ENCODE measurements around the gene POLR2L.

The POLR2L gene

DNA sequence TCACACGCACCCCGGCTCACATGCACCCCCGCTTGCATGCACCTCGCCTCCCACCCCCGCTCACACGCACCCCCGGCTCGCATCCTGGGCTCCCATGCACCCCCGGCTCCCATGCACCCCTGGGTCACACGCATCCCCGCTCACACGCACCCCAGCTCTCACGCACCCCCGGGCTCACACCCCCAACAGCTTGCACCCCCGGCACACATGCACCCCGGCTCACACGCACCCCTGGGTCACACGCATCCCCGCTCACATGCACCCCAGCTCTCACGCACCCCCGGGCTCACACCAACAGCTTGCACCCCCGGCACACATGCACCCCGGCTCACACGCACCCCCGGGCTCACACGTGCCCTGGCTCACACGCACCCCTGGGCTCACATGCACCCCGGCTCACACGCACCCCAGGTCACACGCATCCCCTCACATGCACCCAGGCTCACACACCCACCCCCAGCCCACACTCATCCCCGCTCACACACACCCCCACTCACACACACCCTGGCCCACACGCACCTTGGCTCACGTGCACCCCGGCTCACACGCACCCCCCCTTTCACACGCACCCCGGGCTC, 16.5 kb upstream of the POLR2L start:
- intact Hi-C loops (cut with DNase I), result loop anchor here (10.0 kb wide), 1 partner anchor 196 kb away; no protein-coding TSS in a partner anchor
- peak in 5 of 42 donors; percentile 21 to 63 (median 42) for DNase-seq

DNA sequence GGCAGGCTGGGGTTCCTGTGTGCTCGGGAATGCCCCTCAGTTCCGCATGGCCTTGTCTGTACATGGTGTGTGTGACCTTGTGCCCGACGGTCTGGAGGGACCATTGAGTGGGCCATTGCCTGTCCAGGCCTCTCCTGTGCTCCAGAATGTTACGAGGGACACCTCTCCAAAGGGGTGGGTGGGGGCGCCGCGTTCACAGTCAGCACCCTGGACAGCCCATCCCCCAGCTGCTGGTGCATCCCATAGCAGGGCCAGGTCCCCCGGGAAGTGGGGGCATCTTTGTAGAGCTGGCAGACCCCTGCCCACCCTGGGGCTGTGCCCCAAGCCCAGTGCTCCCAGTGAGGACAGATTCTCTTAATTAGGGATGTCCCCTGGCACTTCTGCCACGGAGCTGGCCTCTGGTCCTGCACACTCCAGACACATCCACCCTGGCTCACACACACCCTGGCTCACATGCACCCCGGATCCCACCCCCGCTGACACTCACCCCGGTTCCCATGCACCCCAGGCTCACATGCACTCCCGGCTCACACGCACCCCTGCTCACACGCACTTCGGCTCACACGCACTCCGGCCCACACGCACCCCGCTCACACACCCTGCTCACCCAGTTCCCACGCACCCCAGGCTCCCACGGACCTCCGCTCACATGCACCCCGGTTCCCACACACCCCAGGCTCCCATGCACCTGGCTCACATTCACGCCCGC, 15.9 kb upstream of the POLR2L start:
- peak in 9 of 42 donors; percentile 27 to 61 (median 33) for DNase-seq
- intact Hi-C loops (cut with DNase I), result loop anchor here (10.0 kb wide), 1 partner anchor 197 kb away; no protein-coding TSS in a partner anchor

DNA sequence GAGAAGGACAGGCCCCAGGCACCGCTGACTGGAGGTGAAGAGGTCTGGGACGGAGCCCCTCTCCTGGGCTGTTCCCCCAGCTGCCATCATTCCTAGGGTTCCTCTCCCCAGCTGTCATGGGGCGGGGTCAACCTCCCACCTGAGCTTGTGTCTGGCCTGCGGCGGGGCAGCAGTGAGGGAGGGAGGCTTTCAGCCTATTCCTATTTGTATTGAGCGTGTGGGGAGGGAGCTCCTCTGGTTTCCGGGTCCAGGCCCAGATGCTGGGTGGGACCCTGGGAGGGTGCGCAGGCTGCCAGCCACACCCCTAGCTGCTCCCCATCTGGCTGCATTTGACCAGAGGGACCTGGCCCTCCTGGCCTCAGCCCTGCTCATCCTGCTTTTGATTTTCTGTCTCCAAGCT, 14.1 kb upstream of the POLR2L start:
- intact Hi-C loops (cut with DNase I), result loop anchor here (10.0 kb wide), 1 partner anchor 198 kb away; no protein-coding TSS in a partner anchor
- no peak for DNase-seq

DNA sequence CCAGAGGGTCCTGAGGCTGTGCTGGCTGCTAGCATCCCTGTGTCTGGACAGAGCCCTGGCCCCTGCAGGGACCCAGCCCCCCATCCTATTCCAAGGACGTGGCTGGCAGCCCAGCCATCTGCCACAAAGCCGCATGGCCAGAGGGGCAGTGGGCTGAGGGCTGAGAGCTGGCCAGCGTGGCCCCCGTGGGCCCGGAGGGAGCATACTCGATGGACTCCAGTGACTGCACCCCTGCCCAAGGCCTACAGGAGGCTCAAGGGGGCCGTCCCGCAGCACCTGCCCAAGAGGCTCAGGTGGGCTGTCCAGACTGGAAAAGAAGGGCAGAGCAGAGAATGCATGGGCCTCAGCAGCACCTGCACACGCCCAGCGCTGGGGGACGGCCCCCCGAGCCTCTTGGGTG, 13.5 kb upstream of the POLR2L start:
- intact Hi-C loops (cut with DNase I), result loop anchor here (10.0 kb wide), 1 partner anchor 199 kb away; no protein-coding TSS in a partner anchor
- DNase-seq, result no peak

DNA sequence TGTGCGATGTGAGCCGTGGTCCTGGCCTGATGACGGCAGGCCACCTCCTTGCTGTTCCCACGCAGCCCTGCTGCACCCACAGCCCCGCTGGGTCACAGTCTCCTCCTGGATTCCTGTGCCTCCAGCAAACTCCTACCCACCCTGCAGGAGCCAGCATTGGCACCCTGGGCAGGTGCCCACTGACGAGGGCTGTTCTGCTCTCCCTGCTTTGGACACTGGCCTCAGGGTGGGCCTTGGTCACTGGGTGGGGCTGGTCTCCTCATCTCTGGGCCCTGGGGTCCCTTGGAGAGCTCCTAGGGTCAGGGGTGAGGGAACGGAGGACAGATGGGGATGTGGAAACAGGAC, 13.0 kb upstream of the POLR2L start:
- no peak for DNase-seq
- intact Hi-C loops (cut with DNase I), result loop anchor here (10.0 kb wide), 1 partner anchor 199 kb away; no protein-coding TSS in a partner anchor

DNA sequence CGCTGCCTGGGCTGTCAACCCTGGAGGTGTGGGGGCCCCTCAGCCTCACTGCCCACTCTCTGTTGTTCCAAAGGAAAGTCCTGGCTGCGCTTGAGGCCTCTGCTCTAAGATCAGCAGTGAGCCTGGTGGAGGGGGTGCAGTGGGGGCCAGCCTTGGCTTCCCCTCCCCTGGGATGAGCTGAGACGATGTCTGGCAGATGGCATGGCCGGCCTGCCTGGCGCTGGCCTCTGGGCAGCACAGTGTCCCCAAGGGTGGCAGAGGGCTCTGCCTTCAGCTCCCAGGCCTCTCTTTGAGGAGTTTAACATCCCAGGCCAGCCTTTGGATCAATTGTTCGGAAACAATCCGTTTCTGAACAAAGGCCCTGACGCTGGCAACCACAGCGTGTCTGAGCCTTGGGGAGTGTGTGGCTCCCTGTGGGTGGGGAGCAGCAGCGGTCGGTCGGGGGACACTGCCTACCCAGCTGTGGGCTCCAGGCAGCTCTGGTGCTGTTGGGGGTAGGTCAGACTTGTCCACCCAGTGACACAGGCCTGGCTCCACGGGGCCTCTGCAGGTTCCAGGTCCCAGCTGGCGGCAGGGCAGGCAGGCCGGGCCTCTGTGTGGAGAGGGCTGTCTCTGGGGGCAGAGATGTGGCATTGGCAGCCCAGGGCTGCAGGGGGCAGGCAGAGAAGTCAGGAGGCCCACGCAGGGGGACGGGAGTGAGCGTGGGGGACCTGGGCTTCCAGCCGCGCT, 12.4 kb upstream of the POLR2L start:
- intact Hi-C loops (cut with DNase I), result loop anchor here (10.0 kb wide), 1 partner anchor 200 kb away; no protein-coding TSS in a partner anchor
- DNase-seq, result no peak

DNA sequence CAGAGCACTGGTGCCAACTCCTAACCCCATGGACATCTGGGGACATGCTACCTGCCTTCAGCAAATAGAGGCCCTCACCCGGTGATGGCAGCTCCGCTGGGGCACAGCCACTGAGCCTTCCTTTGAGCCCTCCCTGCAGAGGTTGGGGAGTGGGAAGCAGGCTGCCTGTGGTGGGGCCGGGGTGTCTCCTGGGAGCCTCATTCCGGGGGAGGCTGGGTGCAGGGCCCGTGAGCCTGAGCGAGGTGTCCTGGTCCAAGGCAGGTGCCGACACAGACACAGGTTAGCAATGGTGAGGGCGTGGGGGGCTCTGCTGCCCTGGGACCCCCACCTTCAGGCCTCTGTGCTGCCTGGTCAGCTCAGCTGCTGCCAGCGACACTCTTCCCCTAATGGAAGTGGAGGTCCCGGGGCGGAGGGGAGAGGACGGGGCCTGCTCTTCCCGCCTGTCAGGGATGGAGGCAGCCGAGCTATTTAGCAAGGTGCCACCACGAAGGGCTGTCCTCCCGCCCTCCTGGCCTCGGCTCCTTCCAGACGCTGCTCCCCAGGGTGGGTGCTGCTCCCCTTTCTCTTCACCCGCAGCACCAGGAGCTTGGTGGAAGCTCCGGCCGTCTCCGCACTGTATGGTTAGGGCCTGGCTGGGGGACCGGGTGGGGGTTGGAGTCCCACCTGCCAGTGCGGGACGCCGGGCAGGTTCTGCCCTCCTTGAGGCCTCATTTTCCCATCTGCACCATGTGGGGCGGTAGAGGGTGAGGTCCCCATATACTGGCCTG, 11.5 kb upstream of the POLR2L start:
- intact Hi-C loops (cut with DNase I), result loop anchor here (10.0 kb wide), 1 partner anchor 201 kb away; no protein-coding TSS in a partner anchor
- no peak for DNase-seq

DNA sequence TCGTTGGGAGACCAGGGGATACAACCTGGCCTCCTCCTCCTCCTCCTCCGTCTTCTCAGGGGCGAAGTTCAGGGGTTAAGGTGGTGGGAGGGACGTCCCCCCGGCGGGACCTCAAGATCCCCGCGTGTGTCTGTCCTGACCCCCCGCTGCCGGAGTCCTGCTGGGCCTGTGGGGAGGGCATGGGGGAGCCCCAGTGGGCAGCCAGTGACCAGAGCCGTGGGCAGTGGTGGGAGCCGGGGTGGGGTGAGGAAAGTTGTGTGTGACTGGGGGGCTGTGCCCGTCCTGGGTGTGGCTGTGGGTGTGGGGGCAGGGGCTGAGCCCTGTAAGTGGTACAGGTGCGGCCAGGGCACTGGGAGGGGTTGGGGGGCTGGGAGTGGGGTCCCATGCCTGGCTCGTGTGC, 10.4 kb upstream of the POLR2L start:
- no peak for DNase-seq
- intact Hi-C loops (cut with DNase I), result loop anchor here (10.0 kb wide), 1 partner anchor 202 kb away; no protein-coding TSS in a partner anchor

DNA sequence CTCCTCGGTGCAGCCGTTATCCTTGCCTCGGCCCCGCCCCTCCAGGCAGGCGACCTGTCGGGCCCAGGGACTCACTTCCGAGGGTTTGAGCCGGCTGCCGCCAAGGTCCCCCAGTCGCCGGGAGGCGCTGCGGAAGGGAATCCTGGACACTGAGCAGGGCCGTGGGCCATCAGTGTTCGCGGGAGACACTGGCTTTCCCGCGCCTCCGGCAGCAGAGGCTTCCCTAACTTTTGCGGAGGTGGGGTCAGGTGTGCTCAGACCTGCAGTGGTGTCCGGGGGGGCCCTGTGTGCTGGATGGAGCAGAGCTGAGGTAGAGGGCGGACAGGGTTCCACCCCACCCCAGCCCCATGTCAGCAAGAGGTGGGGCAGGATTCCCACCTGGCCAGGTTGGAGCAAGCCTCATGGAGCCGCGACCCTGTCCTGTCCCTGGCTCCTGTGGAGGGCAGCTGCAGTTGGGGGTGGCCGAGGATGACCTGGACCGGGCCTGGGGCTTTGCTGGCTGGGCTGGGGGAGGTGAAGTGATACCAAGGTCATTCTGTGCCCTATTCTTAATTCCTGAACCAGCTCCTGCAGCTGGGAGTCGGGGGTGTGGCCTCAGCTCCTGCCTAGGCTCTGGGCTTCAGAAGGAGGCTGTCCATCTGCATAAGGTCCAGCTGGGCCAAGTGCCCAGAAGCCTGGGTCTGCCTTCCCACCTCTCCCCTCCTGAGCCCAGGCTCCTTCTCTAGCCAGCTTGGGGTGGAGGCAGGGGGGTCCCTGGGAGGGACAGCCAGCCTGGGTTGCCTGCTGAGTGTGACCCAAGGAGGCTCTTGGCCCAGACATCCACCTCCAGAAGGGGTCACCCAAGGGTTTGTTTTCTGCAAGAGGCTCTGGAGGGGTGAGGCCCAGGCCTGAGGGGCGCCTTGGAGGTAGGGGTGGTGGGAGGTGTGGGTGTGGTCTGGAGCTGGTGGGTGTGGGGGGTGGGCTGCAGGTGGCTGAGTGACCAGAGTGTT, 8.7 kb upstream of the POLR2L start:
- intact Hi-C loops (cut with DNase I), result loop anchor here (10.0 kb wide), 1 partner anchor 204 kb away; no protein-coding TSS in a partner anchor
- DNase-seq, result no peak

DNA sequence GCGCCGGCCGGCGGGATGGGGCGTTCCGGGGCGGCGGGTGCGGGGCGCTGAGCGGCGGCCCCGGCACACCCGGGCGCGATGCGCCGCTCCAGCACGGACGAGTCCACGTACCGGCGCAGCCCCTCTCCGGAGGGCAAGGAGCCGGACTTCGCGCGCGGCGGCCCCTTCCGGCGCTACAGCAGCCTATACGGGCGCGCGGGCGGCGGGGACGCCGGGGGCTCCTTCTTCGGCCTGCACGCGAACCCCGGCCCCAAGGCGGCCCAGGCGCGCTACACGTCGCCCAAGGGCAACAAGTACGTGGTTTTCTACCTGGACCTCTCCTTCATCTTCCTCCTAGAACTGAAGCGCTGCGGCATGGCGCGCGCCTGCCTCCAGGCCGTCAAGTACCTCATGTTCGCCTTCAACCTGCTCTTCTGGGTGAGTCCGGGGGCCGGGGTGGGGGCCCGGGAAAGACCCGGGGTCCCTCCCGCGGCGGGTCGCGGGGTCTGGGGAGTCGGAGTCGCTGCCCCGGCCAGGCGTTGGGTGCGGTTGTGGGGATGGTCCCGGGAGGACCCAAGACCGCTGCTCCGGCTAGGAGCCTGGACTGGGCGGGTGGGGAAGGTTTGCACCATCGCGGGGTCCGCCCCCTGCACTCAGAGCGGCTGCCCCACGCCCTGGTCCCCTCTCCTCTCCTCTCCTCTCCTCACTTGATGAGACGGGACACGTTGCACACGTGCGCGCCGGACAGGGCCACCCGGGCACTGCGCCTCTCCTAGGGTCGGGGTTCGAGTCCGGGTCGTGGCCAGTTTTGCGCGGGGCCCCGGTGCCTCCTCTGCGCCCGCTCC, 7.8 kb upstream of the POLR2L start:
- DNase-seq, result no peak
- intact Hi-C loops (cut with DNase I), result loop anchor here (10.0 kb wide), 2 partner anchors 75 to 205 kb away; partner anchors contain the start of gene AP2A2

DNA sequence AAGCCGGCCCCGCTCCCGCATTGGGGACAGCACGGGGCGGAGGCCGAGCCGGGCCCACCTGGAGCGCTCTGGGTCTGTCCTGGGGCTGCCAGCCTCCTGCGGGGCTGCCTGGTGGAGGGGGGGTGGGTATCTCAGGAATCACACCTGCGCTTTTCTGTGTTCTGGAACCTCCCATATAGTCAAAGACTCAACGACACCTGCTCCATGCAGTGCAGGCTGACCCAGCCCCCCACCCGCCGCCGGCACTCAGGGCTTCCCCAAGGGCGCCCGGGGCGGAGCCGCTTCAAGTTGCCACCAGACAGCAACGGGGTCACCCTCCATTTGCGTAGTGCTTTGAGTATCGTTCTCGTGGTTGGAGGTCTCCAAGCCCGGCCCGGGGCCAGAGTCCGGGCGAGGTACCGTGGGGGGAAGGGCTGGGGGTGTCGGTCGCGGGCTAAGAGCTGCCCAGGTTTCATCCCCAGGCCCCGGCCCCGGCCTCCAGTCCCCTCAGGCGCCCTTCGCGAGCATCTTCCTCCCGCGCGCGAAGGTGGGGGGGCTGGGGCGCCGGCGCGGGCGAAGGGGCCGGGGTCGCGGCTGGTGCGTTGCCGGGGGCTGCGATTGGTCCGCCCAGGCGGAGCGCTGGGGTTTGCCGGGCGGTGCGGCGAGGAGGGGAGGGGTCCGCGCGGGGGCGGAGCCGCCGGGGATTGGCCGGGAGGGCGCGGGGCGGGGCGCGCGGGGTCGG, 6.9 kb upstream of the POLR2L start:
- peak in 5 of 42 donors; percentile 25 to 54 (median 42) for DNase-seq
- intact Hi-C loops (cut with DNase I), result loop anchor here (10.0 kb wide), 1 partner anchor 76 kb away; the partner anchor contains the start of gene AP2A2

DNA sequence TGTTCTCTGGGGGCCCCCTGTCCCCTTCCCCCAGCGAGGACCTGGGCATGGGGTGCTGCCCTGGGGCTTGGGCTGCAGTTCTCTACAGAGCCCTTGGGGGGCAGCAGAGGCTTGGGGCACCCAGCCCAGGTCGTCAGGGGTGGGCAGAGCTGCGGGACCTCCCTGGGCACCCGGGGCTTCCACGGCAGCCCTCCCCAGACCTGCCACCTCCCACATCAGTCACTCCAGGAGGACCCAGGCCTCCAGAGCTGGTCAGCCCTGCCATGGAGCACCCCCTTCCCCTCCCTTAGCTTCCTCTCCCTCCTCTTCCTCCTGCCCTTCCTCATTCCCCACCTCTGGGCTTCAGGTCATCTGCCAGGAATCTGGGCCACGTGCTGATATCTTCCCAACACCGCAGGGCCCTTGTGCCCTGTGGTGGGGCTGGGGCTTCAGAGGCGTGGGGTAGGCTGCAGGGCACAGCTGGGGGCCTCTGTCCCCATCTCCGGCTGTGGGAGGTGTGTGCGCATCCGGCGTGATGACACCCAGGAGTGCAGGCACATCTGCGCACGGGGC, 6.1 kb upstream of the POLR2L start:
- intact Hi-C loops (cut with DNase I), result loop anchor here (10.0 kb wide), 1 partner anchor 76 kb away; the partner anchor contains the start of gene AP2A2
- peak in 30 of 42 donors; percentile 39 to 81 (median 63) for DNase-seq

DNA sequence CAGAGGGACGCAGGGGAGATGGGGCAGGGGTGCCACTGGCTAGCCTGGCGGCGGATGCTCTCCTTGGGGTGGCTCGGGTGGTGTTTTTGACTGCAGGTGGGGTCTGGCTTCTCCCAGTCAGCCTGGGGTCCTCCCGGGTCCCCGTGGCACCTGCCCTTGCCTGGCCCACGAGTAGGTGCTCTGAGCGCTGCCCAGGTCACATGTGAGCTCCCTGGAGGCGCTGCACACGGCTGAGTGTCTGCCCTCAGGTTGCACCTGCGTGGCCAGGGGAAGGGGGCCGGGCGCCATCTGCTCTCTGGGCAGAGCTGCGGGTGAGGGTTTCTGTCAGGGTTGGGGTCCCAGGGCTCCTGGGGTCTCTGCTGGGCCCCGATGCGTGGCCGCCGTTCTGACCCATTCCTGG, 5.5 kb upstream of the POLR2L start:
- intact Hi-C loops (cut with DNase I), result loop anchor here (10.0 kb wide), 1 partner anchor 77 kb away; the partner anchor contains the start of gene AP2A2
- DNase-seq, result no peak

DNA sequence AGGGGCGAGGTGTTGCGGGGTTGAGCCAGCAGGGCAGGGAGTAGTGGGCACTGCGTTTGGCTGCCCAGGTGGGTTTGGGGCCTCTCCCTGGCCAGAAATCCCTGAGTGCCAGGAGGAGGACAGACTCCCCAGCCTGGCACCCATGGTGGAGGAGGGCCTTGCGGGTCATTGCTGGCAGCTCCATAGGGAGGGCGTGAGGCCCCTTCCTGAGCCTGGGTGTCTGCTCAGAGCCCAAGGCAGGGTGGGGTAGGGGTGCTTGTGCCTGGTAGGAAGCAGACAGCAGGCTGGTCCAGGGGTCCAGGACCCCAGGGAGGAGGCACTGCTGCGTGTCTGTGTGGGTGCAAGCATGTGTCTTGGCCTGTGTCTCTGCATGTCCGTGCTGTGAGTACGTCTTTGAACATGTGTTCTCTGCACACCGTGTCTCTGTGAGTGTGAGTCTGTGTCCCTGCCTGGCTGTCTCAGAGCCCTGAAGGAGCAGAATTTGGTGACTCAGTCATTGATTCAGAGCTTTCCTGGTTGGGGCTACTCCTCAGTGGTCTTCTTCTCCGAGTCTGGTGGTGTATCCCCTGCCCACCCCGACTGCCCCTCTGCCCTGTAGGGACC, 4.3 kb upstream of the POLR2L start:
- DNase-seq, result no peak
- intact Hi-C loops (cut with DNase I), result loop anchor here (10.0 kb wide), 1 partner anchor 78 kb away; the partner anchor contains the start of gene AP2A2

DNA sequence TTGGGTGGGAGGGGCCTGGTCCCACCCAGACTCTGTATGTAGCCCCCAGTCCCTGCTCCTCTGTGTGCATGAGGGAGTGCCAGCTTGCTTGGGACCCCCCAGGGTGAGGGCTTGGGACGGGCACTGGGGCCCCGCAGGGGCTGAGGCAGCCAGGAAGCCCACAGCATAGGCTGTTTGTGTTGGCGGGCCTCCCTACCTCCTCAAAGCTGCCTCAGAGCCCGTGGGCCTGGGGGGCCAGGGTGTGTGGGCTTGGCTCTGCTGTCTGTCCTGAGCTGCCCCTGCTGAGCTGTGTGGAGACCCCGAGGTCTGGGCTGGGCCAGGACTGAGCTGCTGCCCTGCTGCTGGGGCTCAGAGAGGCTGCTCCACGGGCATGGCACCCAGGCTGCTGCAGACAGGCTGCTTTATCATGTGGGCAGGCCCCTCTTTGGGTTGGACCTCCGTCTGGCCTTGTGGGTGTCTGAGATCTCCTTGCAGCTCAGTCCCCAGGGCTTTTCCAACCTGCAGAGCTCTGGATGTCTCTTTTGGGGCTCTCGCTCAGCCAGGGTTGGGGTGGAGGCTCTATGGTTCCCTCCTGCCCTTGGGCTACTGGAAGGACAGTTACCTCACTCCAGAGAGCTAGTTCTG, 3.7 kb upstream of the POLR2L start:
- no peak for DNase-seq
- intact Hi-C loops (cut with DNase I), result loop anchor here (10.0 kb wide), 1 partner anchor 79 kb away; the partner anchor contains the start of gene AP2A2

All from head of caudate nucleus (tissue), 42 donors.